ENCODE measurements around the gene BOC.

The BOC gene

GRCh38 chr3:113250566-113250965, 39.2 kb downstream of the BOC start:
- CTCF ChIA-PET = no interaction called here
- POLR2A ChIA-PET = no interaction called here
- TF ChIP-seq CTCF (IDR thresholded peaks at IDR 0.05; ENCODE audit: control extremely low read depth, extremely low read depth, low read depth, missing control alignments) = no peak
- no peak for DNase-seq (ENCODE audit: extremely low spot score)

GRCh38 chr3:113251817-113252216, 40.5 kb downstream of the BOC start:
- POLR2A ChIA-PET = no interaction called here
- DNase-seq (ENCODE audit: extremely low spot score) = no peak
- TF ChIP-seq CTCF (IDR thresholded peaks at IDR 0.05; ENCODE audit: control extremely low read depth, extremely low read depth, low read depth, missing control alignments) = no peak
- CTCF ChIA-PET = interaction anchor here (1.2 kb wide), 1 partner anchor 37 kb away, joined by 4 read pairs; no protein-coding TSS in a partner anchor

- TF ChIP-seq CTCF (IDR thresholded peaks at IDR 0.05; ENCODE audit: control extremely low read depth, extremely low read depth, low read depth, missing control alignments) = no peak
- ChIA-PET POLR2A (no interaction called here), CTCF (interaction anchor here (1.2 kb wide), 1 partner anchor 36 kb away, joined by 4 read pairs; no protein-coding TSS in a partner anchor)
- DNase-seq (ENCODE audit: extremely low spot score) = no peak
Measured at GRCh38 chr3:113252553-113252952, 41.2 kb downstream of the BOC start.

- ChIA-PET CTCF (no interaction called here), POLR2A (no interaction called here)
- no peak for TF ChIP-seq CTCF (IDR thresholded peaks at IDR 0.05; ENCODE audit: control extremely low read depth, extremely low read depth, low read depth, missing control alignments)
- DNase-seq (ENCODE audit: extremely low spot score) = no peak
Measured at GRCh38 chr3:113253702-113254101, 42.3 kb downstream of the BOC start.

- ChIA-PET CTCF (interaction anchor here (1.2 to 1.5 kb wide), 3 partner anchors 16 to 38 kb away, joined by 4 read pairs; no protein-coding TSS in a partner anchor), POLR2A (no interaction called here)
- DNase-seq (ENCODE audit: extremely low spot score) = no peak
- TF ChIP-seq CTCF (IDR thresholded peaks at IDR 0.05; ENCODE audit: control extremely low read depth, extremely low read depth, low read depth, missing control alignments) = no peak
Measured at GRCh38 chr3:113254171-113254947, 43.0 kb downstream of the BOC start.

GRCh38 chr3:113255100-113255853, 43.9 kb downstream of the BOC start:
- DNase-seq (ENCODE audit: extremely low spot score) = no peak
- ChIA-PET POLR2A (no interaction called here), CTCF (interaction anchor here (0.9 to 2.3 kb wide), 9 partner anchors 11 to 60 kb away, joined by 3 to 9 read pairs (median 4); no protein-coding TSS in a partner anchor)
- TF ChIP-seq CTCF (IDR thresholded peaks at IDR 0.05; ENCODE audit: control extremely low read depth, extremely low read depth, low read depth, missing control alignments) = no peak

Measured in GM10248 (cell line).